Inferior parietal cortex (tissue), 1 donor: ENCODE data around the gene CDKN3.
"Not testable (repeated sequence)": the region's sequence is repeated elsewhere in the genome, so short reads cannot be mapped to it uniquely, and the experiment has no call there.

Experiments used
- DNase-seq: peaks from one replicate; pipeline ENCODE4 v3.0.0-alpha.2; 2016; ENCODE audit errors: extremely low spot score

CDKN3 gene

GRCh38 chr14:54424479-54424901 lies 27.7 kb downstream of the CDKN3 start:
- no peak for DNase-seq

- DNase-seq, result no peak
Observed at GRCh38 chr14:54425068-54425467, 28.3 kb downstream of the CDKN3 start.

- no peak for DNase-seq
Observed at GRCh38 chr14:54425537-54426274, 28.9 kb downstream of the CDKN3 start.

GRCh38 chr14:54427871-54428270 lies 31.1 kb downstream of the CDKN3 start:
- DNase-seq, result no peak

GRCh38 chr14:54428527-54428926 lies 31.7 kb downstream of the CDKN3 start:
- DNase-seq, result no peak

- no peak for DNase-seq
Observed at GRCh38 chr14:54435500-54435981, 38.7 kb downstream of the CDKN3 start.

GRCh38 chr14:54437954-54438353 lies 41.1 kb downstream of the CDKN3 start:
- DNase-seq, result not testable (repeated sequence)

GRCh38 chr14:54438703-54439102 lies 41.9 kb downstream of the CDKN3 start:
- no peak for DNase-seq

- DNase-seq, result no peak
Observed at GRCh38 chr14:54440037-54440436, 43.2 kb downstream of the CDKN3 start.

GRCh38 chr14:54440476-54440872 lies 43.7 kb downstream of the CDKN3 start:
- no peak for DNase-seq

GRCh38 chr14:54440873-54441868 lies 44.4 kb downstream of the CDKN3 start, which contains the start of gene CNIH1:
Gene CNIH1, minus strand, starts transcription at chr14:54441374. Its CDS starts 47 bp downstream, at chr14:54441327.
- DNase-seq, result peak; percentile 91

GRCh38 chr14:54442961-54443360 lies 46.2 kb downstream of the CDKN3 start:
- DNase-seq, result not testable (repeated sequence)

- no peak for DNase-seq
Observed at GRCh38 chr14:54443981-54444380, 47.2 kb downstream of the CDKN3 start.

GRCh38 chr14:54444681-54445080 lies 47.9 kb downstream of the CDKN3 start:
- DNase-seq, result no peak

- peak; percentile 40 for DNase-seq
Observed at GRCh38 chr14:54446161-54446693, 49.4 kb downstream of the CDKN3 start.

- DNase-seq, result no peak
Observed at GRCh38 chr14:54447231-54447692, 50.5 kb downstream of the CDKN3 start.

- no peak for DNase-seq
Observed at GRCh38 chr14:54450535-54450934, 53.7 kb downstream of the CDKN3 start.

- no peak for DNase-seq
Observed at GRCh38 chr14:54451121-54451601, 54.4 kb downstream of the CDKN3 start.

GRCh38 chr14:54451961-54452360 lies 55.2 kb downstream of the CDKN3 start:
- no peak for DNase-seq

GRCh38 chr14:54453252-54453651 lies 56.4 kb downstream of the CDKN3 start:
- DNase-seq, result no peak

GRCh38 chr14:54453990-54454389 lies 57.2 kb downstream of the CDKN3 start:
- not testable (repeated sequence) for DNase-seq

- DNase-seq, result no peak
Observed at GRCh38 chr14:54455363-54455762, 58.6 kb downstream of the CDKN3 start.
